ENCODE results near the gene DPM2. TPM values are rescaled to one million over a fixed set of nuclear protein-coding genes. Genes with fewer than 3 reads are reported as not detected.
A peak's percentile ranks its signal among the peaks of the same experiment; 100 is the strongest.

Gene DPM2
- total RNA-seq, 1 donor from 2014 or later, result 26.3 TPM

- no peak for DNase-seq (ENCODE audit: low spot score)
- Mint-ChIP-seq H3K9me3 (ENCODE audit: low read depth) (no peaks in the 10 kb centered on the region), H3K27me3 (ENCODE audit: low read depth) (no peaks in the 10 kb centered on the region), H3K27ac (ENCODE audit: unreplicated experiment) (peak overlapping the region; percentile 88), H3K4me1 (ENCODE audit: low read depth) (peaks cover 81% of the 10 kb centered on the region), H3K36me3 (ENCODE audit: low read depth) (no peaks in the 10 kb centered on the region), H3K4me3 (ENCODE audit: unreplicated experiment) (peak overlapping the region; percentile 40)
- TF ChIP-seq CTCF (IDR thresholded peaks at IDR 0.05), result no peak
Observed at GRCh38 chr9:127975376-127976315, 38.0 kb upstream of the DPM2 start.

GRCh38 chr9:127974769-127975261, 37.2 kb upstream of the DPM2 start:
- H3K27ac Mint-ChIP-seq (ENCODE audit: unreplicated experiment), result peak overlapping the region; percentile 52
- H3K4me1 Mint-ChIP-seq (ENCODE audit: low read depth), result peaks cover 89% of the 10 kb centered on the region
- TF ChIP-seq CTCF (IDR thresholded peaks at IDR 0.05), result no peak
- H3K9me3 Mint-ChIP-seq (ENCODE audit: low read depth), result no peaks in the 10 kb centered on the region
- no peaks in the 10 kb centered on the region for H3K36me3 Mint-ChIP-seq (ENCODE audit: low read depth)
- H3K27me3 Mint-ChIP-seq (ENCODE audit: low read depth), result no peaks in the 10 kb centered on the region
- DNase-seq (ENCODE audit: low spot score), result no peak
- no peak overlapping the region for H3K4me3 Mint-ChIP-seq (ENCODE audit: unreplicated experiment)

- Mint-ChIP-seq H3K4me3 (ENCODE audit: unreplicated experiment) (no peak overlapping the region), H3K4me1 (ENCODE audit: low read depth) (peaks cover 95% of the 10 kb centered on the region), H3K36me3 (ENCODE audit: low read depth) (no peaks in the 10 kb centered on the region), H3K27me3 (ENCODE audit: low read depth) (no peaks in the 10 kb centered on the region), H3K27ac (ENCODE audit: unreplicated experiment) (peak overlapping the region; percentile 52), H3K9me3 (ENCODE audit: low read depth) (no peaks in the 10 kb centered on the region)
- TF ChIP-seq CTCF (IDR thresholded peaks at IDR 0.05), result no peak
- DNase-seq (ENCODE audit: low spot score), result no peak
Observed at GRCh38 chr9:127974001-127974768, 36.5 kb upstream of the DPM2 start.

GRCh38 chr9:127973169-127974000, 35.7 kb upstream of the DPM2 start:
- peaks cover 98% of the 10 kb centered on the region for H3K4me1 Mint-ChIP-seq (ENCODE audit: low read depth)
- H3K9me3 Mint-ChIP-seq (ENCODE audit: low read depth), result no peaks in the 10 kb centered on the region
- no peaks in the 10 kb centered on the region for H3K27me3 Mint-ChIP-seq (ENCODE audit: low read depth)
- DNase-seq (ENCODE audit: low spot score), result no peak
- peak overlapping the region; percentile 65 for H3K27ac Mint-ChIP-seq (ENCODE audit: unreplicated experiment)
- no peaks in the 10 kb centered on the region for H3K36me3 Mint-ChIP-seq (ENCODE audit: low read depth)
- no peak for TF ChIP-seq CTCF (IDR thresholded peaks at IDR 0.05)
- no peak overlapping the region for H3K4me3 Mint-ChIP-seq (ENCODE audit: unreplicated experiment)

Data from chondrocyte (in vitro differentiated cells).